ENCODE results near the gene GAA.

GAA gene

GRCh38 chr17:80113033-80113484, 11.7 kb downstream of the GAA start:
- DNase-seq (ENCODE audit: low read depth, low spot score), result no peak
- no peak overlapping the region for H3K27ac ChIP-seq

DNA sequence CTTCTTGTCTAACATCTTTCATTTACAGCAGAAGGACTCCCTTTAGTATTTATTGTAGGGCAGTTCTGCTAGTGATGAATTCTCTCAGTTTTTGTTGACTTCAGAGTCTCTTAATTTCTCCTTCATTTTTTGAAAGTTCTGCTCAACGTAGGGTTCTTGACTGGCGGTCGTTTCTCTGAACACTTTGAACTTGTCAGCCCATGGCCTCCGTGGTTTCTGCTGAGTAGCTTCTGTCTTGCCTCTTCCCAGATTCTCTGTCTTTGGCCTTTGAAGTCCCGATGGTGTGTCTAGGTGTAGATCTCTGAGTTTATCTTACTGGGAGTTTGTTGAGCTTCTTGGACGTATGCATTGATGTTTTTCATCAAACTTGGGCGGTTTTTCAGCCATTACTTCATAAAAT, 13.4 kb downstream of the GAA start:
- DNase-seq (ENCODE audit: low read depth, low spot score), result no peak

GRCh38 chr17:80115159-80115558, 13.8 kb downstream of the GAA start:
- H3K27ac ChIP-seq, result no peak overlapping the region
- no peak for DNase-seq (ENCODE audit: low read depth, low spot score)

More for the DNA sequence above, 13.4 kb downstream of the GAA start:
- H3K27ac ChIP-seq, result no peak overlapping the region

DNA sequence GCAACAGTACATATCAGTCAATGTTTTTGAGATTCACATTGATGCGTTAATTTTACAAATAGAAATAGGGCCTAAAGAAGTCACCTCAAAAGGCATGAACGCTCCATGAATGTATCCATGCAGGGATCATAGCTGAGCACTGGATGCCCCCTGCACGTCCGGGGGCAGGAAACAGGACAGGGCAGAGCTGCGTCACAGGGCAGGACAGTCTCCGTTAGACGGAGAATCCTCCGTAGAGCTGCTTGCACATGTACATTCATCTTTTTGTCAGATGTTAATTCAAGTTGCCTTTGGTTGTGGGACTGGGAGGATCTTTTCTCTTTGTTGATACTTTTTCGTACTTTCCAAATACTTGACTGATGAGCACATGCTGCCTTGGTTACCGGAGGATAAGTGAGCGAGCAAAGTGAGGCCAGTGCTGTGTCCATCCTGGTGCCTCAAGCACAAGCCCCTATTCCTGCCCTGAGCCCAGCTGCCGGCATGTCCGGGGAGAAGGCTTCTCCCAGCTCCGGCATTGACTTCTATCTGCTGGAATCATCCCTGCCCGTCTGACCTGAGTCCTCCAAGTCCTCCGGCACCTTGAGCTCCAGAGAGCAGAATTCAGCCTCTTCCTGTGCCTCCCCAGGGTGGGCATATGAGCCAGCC, 15.0 kb downstream of the GAA start:
- H3K27ac ChIP-seq, result no peak overlapping the region
- DNase-seq (ENCODE audit: low read depth, low spot score), result no peak

- DNase-seq (ENCODE audit: low read depth, low spot score), result no peak
- H3K27ac ChIP-seq, result no peak overlapping the region
These were observed 15.6 kb downstream of the GAA start for GRCh38 chr17:80116921-80117380.

DNA sequence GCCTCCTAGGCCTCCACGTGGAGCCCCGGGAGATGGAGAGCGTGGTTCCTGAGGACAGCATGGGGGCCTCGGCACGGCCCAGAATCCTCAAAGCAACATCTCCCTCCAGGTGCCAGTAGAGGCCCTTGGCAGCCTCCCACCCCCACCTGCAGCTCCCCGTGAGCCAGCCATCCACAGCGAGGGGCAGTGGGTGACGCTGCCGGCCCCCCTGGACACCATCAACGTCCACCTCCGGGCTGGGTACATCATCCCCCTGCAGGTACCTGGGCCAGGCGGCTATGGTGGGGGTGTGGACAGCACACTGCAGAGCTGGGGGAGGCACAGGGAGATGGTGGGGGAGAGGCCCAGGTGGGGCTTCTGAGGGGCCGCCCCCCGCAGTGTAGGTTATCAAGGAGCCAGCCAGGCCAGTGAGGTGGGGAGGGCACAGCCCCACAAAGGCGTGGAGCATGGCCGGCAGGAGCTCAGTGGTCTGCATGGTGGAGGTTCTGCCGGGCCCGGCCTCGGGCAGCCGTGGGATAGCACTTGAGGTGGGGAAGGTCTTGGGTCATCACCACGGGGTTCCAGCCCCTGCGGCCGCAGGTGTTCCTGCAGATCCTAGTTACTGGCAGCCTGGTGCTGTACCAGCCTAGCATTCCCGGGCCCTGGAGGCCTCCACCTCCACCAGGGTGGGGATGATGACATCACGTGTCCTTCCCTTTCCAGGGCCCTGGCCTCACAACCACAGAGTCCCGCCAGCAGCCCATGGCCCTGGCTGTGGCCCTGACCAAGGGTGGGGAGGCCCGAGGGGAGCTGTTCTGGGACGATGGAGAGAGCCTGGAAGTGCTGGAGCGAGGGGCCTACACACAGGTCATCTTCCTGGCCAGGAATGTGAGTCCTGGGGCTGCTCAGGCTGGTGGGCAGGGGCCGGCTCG, 16.4 kb downstream of the GAA start:
- H3K27ac ChIP-seq, result no peak overlapping the region
- DNase-seq (ENCODE audit: low read depth, low spot score), result no peak

GRCh38 chr17:80118601-80119270, 17.4 kb downstream of the GAA start:
- DNase-seq (ENCODE audit: low read depth, low spot score), result no peak

GRCh38 chr17:80119271-80119791, 17.9 kb downstream of the GAA start:
- DNase-seq (ENCODE audit: low read depth, low spot score), result no peak
- no peak overlapping the region for H3K27ac ChIP-seq

More at GRCh38 chr17:80118601-80119270, 17.4 kb downstream of the GAA start:
- no peak overlapping the region for H3K27ac ChIP-seq

DNA sequence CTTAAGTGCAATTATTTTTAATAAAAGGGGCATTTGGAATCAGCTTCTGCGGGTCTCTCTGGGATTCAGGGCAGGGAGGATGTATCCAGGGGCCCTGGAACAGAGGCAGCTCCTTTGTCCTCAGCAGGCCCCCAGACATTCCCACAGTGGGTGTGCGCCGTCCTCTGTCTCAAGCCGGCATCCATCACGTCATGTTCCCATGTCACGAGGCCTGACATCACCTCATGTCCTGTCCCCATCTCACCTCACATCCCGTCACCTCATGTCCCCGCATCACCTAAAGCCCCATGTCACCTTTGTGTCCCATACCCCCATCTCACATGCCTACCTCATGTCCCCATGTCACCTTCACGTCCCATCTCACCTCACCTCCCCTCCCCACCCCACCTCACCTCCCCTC, 18.5 kb downstream of the GAA start:
- H3K27ac ChIP-seq, result no peak overlapping the region
- DNase-seq (ENCODE audit: low read depth, low spot score), result no peak

GRCh38 chr17:80122026-80122575, 20.7 kb downstream of the GAA start:
- no peak overlapping the region for H3K27ac ChIP-seq
- DNase-seq (ENCODE audit: low read depth, low spot score), result no peak

DNA sequence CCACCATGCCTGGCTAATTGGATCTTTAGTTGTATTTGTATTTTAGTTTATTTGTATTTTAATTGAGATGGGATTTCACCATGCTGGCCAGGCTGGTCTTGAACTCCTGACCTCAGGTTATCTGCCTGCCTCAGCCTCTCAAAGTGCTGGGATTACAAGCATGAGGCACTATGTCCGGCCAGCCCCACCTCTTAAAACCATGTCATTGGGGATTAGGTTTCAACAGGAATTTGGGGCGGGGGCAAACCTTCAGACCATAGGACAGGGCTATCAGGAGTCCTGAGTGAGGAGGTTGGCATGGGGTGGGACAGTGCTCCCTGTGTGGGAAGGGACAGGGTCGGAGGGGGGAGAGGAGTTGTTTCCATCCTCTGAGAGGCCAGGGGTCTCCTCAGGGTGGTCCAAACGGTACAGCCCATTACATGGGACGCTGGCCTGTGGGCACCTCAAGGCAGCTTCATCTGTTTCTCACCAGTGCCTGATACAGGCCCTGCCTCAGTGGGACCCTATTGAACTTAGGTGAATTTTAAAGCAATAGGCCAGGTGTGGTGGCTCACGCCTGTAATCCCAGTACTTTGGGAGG, 21.6 kb downstream of the GAA start:
- DNase-seq (ENCODE audit: low read depth, low spot score), result no peak
- H3K27ac ChIP-seq, result no peak overlapping the region

DNA sequence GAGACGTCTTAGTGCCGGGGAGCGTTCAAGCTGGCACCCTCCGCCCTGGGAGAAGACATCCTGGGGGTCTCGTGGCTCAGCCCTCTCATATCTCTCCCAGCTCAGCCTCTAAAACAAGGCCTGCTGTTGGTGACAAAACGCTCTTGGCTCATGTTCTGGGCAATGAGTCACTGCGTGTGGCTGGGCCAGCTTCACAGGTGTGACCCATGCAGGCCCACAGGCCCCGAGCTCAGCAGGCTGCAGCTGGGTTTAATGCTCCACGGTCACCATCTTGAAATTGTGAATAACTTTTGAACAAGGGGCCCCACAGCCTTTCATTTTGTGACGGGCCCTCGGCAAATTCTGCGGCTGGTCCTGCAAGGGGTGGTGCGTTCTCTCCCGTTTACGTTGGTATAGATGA, 22.4 kb downstream of the GAA start:
- peak; percentile 27 for DNase-seq (ENCODE audit: low read depth, low spot score)
- H3K27ac ChIP-seq, result peak overlapping the region; percentile 72

- peak; percentile 65 for DNase-seq (ENCODE audit: low read depth, low spot score)
- H3K27ac ChIP-seq, result peak overlapping the region; percentile 72
These were observed 23.1 kb downstream of the GAA start for GRCh38 chr17:80124351-80124981.

DNA sequence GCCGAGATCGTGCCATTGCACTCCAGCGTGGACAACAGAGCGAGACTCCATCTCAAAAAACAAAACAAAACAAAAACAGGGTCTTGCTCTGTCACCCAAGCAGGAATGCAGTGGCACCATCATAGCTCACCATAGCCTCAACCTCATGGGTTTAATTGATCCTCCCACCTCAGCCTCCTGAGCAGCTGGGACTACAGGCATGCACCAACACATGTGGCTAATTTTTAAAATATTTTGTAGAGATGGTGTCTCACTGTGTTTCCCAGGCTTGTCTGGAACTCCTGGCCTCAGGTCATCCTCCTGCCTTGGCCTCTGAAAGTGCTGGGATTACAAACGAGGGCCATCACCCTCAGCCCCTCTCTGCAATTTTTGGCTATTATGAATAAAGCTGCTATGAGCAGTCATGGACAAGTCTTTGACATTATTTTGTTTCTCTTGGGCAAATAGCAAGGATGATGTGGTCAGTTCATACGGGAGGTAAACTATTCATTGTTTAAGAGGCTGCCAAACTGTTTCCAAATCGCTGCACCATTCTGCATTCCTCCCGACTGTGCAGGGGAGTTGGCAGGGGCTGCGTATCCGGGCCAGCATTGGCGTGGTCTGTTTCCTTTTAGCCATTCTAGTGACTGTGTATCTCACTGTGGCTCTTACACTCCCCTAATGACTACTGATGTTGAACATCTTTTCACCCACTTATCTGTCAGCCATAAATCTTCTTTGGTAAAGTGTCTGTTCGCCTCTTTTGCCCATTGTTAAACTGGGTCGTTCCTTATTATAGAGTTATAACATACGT, 24.5 kb downstream of the GAA start:
- no peak for DNase-seq (ENCODE audit: low read depth, low spot score)
- H3K27ac ChIP-seq, result no peak overlapping the region

DNA sequence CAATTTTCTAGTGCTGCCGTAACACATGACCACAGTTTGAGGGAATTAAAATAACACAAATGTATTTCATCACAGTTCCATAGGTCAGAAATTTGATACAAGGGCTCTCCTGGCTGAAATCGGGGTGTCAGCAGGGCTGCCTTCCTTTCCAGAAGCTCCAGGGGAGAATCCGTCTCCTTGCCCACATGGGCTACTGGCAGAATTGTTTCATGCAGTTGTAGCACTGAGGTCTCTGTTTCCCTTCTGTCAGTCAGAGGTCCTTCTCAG, 25.0 kb downstream of the GAA start:
- DNase-seq (ENCODE audit: low read depth, low spot score), result no peak
- no peak overlapping the region for H3K27ac ChIP-seq

- H3K27ac ChIP-seq, result peak overlapping the region; percentile 16
- peak; percentile 46 for DNase-seq (ENCODE audit: low read depth, low spot score)
These were observed 27.7 kb downstream of the GAA start for GRCh38 chr17:80129006-80129565.

GRCh38 chr17:80130992-80131391, 29.6 kb downstream of the GAA start:
- no peak for DNase-seq (ENCODE audit: low read depth, low spot score)
- H3K27ac ChIP-seq, result no peak overlapping the region

- no peak for DNase-seq (ENCODE audit: low read depth, low spot score)
- H3K27ac ChIP-seq, result no peak overlapping the region
These were observed 31.7 kb downstream of the GAA start for GRCh38 chr17:80132906-80133625.
